Adrenal gland (tissue), 5 donors: ENCODE data around the gene UBE3A.

ENCODE experiments used
- CTCF ChIP-seq, 6 experiments: fragments of 450-650 bp in 4 of 6; fragments of 200-600 bp in 2 of 6; sonication (generic) in 1 of 6; IDR thresholded peaks; 1 replicate in 5 of 6; 2 replicates in 1 of 6; pipeline versions ENCODE4 v1.5.1 to v1.8.0; 2016 to 2021; ENCODE audit warnings: antibody characterized with exemption in 6 of 6, mild to moderate bottlenecking in 2 of 6, moderate library complexity in 1 of 6
- POLR2A ChIP-seq, 2 donors: fragments of 450-650 bp; IDR thresholded peaks; one replicate each; pipeline ENCODE4 v1.6.1; 2017; ENCODE audit warnings: antibody characterized with exemption in 2 of 2, mild to moderate bottlenecking in 2 of 2, moderate library complexity in 1 of 2
- donor health status: DM: no; HTN: no; CAD: no.

DNA sequence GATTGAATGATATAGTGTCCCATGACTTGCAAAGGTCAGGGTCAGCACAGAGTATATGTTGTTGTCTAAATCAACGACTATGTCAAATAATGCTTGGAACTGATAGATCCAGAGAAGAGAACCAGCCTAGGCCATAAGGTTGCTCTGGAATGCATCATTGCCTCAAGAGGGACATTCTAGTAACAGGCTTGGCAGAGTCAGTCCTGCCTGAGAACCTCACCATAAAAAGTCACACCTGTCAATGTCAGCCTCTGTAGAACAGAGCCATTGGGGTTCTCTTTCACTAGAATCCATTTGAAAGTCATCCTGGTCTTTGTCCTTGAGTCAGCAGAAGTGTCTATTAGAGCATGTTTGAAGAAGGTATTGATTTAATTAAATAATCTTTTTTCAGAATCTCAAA is 31.4 kb upstream of the UBE3A start:
- TF ChIP-seq CTCF (IDR thresholded peaks at IDR 0.05), result no peak
- TF ChIP-seq POLR2A (IDR thresholded peaks at IDR 0.05), result no peak
